ENCODE measurements around the gene NHERF2.

DNA sequence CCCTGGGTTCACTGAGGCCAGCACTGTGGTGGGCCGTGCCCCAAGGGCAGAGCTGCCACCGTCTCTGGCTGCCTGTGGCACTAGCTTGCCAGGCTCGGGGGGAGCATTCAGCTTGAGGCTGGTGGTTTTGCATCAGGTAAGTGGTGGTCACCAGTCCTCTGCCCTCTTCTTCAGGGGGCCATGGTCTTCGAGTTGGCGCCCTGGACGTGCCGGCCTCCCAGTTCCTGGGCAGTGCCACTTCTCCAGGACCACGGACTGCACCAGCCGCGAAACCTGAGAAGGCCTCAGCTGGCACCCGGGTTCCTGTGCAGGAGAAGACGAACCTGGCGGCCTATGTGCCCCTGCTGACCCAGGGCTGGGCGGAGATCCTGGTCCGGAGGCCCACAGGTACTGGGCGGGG, 53.3 kb downstream of the NHERF2 start:
- TF ChIP-seq GATA2 (IDR thresholded peaks at IDR 0.05; ENCODE audit: low read depth, low read length) (no peak), GATA3 (IDR thresholded peaks at IDR 0.05; ENCODE audit: low read depth, low read length) (no peak)

Data from SH-SY5Y (cell line).